Lower leg skin (tissue), 4 donors: ENCODE results near the gene MARVELD1. TPM values are rescaled to one million over a fixed set of nuclear protein-coding genes. Genes with fewer than 3 reads are reported as not detected.
"Not testable (repeated sequence)": the region's sequence is repeated elsewhere in the genome, so short reads cannot be mapped to it uniquely, and the experiment has no call there.

Experiments used
- DNase-seq, 2 donors: peaks; one replicate each; pipeline ENCODE4 v3.0.0-alpha.2; 2019; ENCODE audit warnings: low spot score in 2 of 2
- H3K4me3 ChIP-seq: fragments of 200-600 bp; sonication (generic); 2 replicates; pipeline ENCODE4 v1.5.1; 2017; ENCODE audit warnings: mild to moderate bottlenecking, low read depth; ENCODE audit not compliant: poor library complexity, severe bottlenecking
- POLR2A ChIP-seq, 2 donors: fragments of 450-650 bp; IDR thresholded peaks; one replicate each; pipeline ENCODE4 v1.6.1; 2016 to 2017; ENCODE audit warnings: antibody characterized with exemption in 2 of 2, mild to moderate bottlenecking in 1 of 2, moderate library complexity in 1 of 2
- WGBS, 2 donors: methylation state at CpG; one replicate each; pipeline ENCODE4 v1.1.5; 2018; 5-methylcytosine and 5-hydroxymethylcytosine counted together
- intact Hi-C: fragments of 100-400 bp; cut with DNase I; formaldehyde crosslinking; loops from one replicate; pipeline ENCODE4 v1.15.0; 2023; ENCODE audit warnings: low total_unique reads
- total RNA-seq, 4 donors: library from RNA; depleted of rRNA; stranded (reverse); fragments of >200 nt; gene quantifications; one replicate each; pipeline ENCODE4 v1.1.0, GENCODE V29; 2016
- TF ChIP-seq, protein P1 (sequence below), 3 donors: fragments of 450-650 bp; IDR thresholded peaks; one replicate each; pipeline ENCODE4 v1.5.1; 2016; ENCODE audit warnings: antibody characterized with exemption in 3 of 3, mild to moderate bottlenecking in 3 of 3, moderate library complexity in 2 of 3

The MARVELD1 gene
- total RNA-seq, 4 donors from 2014 or later, result 22.5 to 50.2 (median 30.3) TPM

- intact Hi-C loops, result no loop called here
- TF ChIP-seq POLR2A (IDR thresholded peaks at IDR 0.05), result peak in 1 of 2 donors; percentile 84
- TF ChIP-seq, protein P1, sequence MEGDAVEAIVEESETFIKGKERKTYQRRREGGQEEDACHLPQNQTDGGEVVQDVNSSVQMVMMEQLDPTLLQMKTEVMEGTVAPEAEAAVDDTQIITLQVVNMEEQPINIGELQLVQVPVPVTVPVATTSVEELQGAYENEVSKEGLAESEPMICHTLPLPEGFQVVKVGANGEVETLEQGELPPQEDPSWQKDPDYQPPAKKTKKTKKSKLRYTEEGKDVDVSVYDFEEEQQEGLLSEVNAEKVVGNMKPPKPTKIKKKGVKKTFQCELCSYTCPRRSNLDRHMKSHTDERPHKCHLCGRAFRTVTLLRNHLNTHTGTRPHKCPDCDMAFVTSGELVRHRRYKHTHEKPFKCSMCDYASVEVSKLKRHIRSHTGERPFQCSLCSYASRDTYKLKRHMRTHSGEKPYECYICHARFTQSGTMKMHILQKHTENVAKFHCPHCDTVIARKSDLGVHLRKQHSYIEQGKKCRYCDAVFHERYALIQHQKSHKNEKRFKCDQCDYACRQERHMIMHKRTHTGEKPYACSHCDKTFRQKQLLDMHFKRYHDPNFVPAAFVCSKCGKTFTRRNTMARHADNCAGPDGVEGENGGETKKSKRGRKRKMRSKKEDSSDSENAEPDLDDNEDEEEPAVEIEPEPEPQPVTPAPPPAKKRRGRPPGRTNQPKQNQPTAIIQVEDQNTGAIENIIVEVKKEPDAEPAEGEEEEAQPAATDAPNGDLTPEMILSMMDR (IDR thresholded peaks at IDR 0.05), result no peak
- DNase-seq, result peak; percentile 98 to 100
- H3K4me3 ChIP-seq, result peak within 1 kb of the TSS; percentile 46
- 0 to 1% methylated on average over 33 to 45 of the region's 78 CpGs for WGBS, 2 donors
Measured at GRCh38 chr10:97686962-97687784, 26.4 kb upstream of the MARVELD1 start, which contains the start of gene AVPI1. TSS of gene AVPI1 (minus strand) at chr10:97687241. CDS start at chr10:97679905, 7,336 bp downstream.

DNA sequence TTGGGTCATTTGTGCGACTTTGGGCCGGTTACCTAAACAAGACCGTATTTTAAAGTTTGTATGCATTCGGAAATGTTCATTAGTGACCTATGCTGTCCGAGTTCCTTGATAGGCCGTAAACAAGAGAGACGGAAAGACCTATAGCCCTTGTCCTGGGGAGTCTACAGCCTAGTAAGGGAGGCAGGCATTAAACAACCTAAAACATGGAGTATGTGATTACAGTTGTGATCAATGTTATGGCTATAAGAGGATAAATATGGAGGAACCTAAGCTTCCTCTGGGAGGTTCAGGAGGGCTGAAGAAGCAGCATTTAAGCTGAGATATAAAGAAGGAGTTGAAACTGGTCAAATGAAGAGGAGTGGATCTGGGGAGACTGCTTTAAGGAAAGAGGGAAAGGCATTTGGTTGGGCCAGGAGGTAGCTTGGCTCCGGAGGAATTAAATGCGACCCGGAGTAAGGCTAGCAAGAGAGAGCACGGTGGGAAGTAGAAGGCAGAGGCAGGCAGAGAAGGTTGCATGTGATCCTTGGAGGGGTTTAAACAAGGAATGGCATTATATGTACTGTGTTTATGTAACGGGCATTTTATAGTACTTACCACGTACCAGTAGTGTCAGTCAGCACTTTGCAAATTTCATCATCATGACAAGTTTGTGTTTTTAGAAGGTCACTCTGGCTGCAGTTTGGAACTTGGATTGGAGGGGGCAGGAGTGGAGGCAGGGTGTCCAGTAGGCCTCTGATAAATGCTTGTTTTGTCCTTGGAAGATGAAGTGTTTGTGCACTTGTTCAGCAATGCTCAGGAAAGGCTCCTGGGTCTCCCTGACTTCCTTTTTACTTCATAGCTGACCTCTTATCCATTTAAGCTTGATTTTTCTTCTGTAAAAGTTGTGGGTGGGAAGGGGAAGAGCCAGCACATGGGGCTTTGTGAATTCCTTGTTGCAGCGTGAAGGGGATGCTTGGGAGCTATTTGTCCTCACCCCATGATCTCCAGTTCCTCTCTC is 25.4 kb upstream of the MARVELD1 start:
- intact Hi-C loops, result no loop called here
- no peak overlapping the region for H3K4me3 ChIP-seq
- 37 to 51% methylated on average over 14 of the region's 14 CpGs for WGBS, 2 donors
- TF ChIP-seq POLR2A (IDR thresholded peaks at IDR 0.05), result no peak
- TF ChIP-seq, protein P1 (IDR thresholded peaks at IDR 0.05), result no peak
- DNase-seq, result peak in 1 of 2 donors; percentile 46

DNA sequence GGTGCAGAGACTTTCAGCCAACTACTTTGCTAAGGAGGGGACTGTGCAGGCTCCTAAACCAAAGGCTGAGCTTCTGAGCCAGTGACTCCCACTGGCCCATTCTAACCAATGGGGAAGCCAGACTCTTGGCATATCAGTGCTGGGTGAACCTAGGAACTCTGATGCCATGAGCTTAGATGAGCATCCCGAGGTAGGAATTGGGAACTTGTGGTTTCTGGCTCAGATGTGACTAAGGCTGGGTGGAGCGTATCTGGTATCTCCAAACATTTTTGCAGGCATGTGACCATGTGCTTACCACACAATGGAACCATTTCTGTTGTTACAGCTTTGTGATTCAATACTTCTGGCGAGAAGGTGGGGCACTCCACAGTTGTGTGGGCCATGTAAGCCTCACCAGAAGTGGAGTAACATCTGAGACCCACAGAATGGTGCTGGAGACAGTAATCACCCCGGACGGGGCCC is 23.9 kb upstream of the MARVELD1 start:
- TF ChIP-seq, protein P1 (IDR thresholded peaks at IDR 0.05), result no peak
- TF ChIP-seq POLR2A (IDR thresholded peaks at IDR 0.05), result no peak
- intact Hi-C loops, result no loop called here
- peak; percentile 90 to 92 for DNase-seq
- 39 to 43% methylated on average over 5 of the region's 5 CpGs for WGBS, 2 donors
- no peak overlapping the region for H3K4me3 ChIP-seq

GRCh38 chr10:97690133-97690532 is 23.4 kb upstream of the MARVELD1 start:
- no peak overlapping the region for H3K4me3 ChIP-seq
- DNase-seq, result peak in 1 of 2 donors; percentile 68
- intact Hi-C loops, result no loop called here
- WGBS, 2 donors, result 52 to 68% methylated on average over 3 of the region's 3 CpGs
- no peak for TF ChIP-seq POLR2A (IDR thresholded peaks at IDR 0.05)
- TF ChIP-seq, protein P1 (IDR thresholded peaks at IDR 0.05), result no peak

DNA sequence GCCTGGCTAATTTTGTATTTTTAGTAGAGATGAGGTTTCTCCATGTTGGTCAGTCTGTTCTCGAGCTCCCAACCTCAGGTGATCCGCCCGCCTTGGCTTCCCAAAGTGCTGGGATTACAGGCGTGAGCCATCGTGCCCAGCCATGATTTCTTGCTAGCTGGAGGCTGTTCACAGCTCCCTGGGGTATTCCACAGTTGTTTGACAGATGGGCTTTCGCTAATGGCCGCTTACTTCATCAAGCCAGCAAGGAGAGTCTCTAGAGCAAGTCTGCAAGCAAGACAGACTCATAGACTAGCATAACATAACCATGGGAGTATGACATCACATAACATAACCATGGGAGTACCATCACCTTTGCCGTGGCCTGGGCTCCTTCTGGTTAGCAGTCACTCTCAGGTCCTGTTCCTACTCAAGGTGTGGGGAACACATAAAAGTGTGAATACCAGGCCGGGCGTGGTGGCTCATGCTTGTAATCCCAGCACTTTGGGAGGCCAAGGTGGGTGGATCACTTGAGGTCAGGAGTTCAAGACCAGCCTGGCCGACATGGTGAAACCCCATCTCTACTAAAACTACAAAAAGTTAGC is 15.4 kb upstream of the MARVELD1 start:
- WGBS, 2 donors, result 69 to 72% methylated on average over 11 of the region's 11 CpGs
- DNase-seq, intact Hi-C loops, H3K4me3 ChIP-seq: not testable (repeated sequence)
